NCI-H1436 (cell line): ENCODE results near the gene HPS3.
"Not testable (repeated sequence)": the region's sequence is repeated elsewhere in the genome, so short reads cannot be mapped to it uniquely, and the experiment has no call there.

Source experiments
- DNase-seq: peaks from one replicate; lab custom pipeline; 2025; lab: John Stamatoyannopoulos, UW

Gene HPS3

DNA sequence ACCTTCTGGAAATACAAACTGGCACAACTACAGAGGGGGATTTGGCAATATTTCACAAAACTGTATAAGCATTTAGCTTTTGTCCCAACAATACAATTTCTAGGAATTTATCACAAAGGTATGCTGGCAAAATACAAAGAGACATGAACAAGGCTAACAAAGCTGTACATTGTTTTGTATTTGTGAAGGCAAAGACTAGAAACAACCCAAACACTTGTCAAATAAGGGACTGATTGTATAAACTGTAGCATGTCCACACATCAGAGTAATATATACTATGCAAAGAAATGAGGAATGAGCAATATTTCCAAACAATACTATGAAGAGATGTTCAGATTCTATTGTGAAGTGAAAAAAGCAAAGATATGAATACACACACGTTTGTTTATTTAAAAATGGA lies 65.8 kb downstream of the HPS3 start:
- DNase-seq = no peak

DNA sequence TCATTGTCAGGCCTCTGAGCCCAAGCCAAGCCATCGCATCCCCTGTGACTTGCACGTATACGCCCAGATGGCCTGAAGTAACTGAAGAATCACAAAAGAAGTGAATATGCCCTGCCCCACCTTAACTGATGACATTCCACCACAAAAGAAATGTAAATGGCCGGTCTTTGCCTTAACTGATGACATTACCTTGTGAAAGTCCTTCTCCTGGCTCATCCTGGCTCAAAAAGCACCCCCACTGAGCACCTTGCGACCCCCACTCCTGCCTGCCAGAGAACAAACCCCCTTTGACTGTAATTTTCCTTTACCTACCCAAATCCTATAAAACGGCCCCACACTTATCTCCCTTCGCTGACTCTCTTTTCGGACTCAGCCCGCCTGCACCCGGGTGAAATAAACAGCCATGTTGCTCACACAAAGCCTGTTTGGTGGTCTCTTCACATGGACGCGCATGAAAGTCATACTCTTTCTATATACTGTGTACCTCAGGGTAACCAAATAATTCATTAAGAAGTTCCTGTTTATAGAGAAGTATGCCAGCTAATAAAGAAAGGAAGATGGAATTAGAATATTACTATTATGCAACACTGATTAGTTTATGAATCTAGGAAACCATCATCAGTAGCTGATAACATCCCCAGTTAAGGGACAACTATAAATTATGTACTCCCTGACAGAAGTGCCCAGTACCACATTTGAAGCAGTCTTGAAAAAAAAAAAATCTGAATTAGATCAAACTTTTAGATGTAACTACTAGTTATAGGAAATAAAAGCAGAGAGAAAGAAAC lies 67.6 kb downstream of the HPS3 start:
- DNase-seq = not testable (repeated sequence)

DNA sequence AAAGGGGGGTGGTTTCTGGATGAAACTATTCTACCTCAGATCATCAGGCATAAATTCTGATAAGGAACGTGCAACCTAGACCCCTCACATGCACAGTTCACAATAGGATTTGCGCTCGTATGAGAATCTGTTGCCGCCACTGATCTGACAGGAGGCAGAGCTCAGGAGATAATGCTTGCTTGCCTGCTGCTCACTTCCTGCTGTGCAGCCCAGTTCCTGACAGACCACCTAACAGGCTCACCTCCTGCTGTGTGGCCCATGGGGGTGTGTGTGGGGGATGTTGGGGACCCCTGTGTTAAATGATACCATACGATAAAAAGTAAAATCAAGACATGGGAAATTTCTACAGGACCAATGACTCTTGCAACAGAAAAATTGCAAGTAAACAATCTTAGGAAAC lies 68.2 kb downstream of the HPS3 start:
- DNase-seq = no peak

DNA sequence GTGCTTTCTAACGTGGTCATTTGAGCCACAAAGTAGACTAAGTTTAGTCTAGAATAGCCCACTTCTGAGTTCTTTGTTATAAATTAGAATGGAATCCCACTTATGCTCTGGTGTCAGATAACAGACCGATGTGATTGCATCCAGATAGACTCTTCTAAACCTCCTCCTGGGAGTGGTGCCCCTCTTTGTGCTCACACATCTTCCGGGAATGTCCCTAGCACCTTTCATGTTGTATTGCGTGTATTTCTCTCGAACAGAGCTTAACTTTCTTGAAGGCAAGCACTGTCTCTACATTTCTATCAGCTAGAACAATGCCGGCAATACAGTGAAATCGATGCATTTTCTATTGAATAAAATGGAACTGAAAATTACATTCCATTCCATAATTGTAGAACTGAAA lies 69.2 kb downstream of the HPS3 start:
- no peak for DNase-seq

DNA sequence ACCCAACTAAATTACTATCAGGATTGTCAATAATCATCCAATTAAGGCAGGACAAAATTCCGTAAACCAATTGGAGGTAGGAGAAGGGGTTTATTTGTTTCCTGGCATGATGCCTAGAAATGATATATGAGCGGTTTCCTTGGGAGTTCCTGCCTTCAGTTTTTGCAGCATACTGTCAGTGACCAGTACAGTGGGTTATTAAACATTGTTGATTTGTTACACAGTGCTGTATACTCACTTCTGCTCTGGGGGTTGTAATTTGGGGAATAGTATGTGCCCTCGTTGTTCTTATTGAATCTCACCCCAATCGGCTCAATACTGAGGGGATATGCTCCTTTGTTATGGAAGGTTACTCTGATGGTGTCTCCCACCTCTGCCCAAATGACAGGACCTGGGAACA lies 70.0 kb downstream of the HPS3 start:
- DNase-seq = peak; percentile 58

DNA sequence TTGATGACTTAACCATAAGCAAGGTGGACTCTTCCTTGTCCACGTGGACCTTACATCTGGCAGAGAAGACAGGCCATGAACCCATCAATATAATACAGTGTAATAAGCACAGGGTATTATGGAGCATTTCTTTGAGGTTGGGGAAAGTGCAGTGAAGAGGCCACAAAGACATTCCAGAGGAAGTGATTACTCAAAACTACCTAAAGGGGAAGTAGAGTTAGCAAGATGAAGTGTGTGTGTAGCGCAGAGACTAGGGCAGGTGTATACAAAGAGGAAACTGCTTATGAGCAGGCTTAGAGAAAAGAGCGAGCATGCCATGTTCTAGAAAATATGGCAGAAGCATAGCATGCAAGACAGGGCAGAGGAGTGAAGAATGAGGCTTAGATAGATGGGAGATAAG lies 74.3 kb downstream of the HPS3 start:
- DNase-seq = no peak

DNA sequence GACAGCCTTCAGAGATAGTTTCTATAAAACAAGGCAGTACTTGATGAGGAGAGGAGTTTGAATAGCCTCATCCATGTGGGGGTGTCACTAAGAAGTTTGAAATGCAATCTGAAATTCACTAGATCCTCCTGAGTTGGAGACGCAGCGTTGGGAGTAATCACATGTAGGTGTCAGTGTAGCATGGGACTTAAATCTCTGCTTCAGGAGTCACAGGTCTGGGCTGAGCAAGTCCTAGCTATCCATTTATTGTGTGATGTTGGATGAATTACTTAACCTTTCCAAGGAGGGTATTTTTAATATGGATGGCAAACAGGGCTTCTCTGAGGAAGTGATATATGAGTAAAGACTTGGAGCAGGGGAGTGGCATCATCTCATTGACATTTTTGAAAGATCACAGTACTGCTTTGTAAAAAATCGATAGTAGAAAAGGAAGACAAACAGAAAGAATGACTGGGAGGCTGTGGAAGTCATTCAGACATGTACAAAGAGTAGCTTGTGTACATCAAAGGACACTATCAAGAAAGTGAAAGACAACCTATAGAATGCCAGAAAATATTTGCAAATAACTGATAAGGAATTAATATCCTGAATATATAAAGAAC lies 75.1 kb downstream of the HPS3 start:
- DNase-seq = no peak

DNA sequence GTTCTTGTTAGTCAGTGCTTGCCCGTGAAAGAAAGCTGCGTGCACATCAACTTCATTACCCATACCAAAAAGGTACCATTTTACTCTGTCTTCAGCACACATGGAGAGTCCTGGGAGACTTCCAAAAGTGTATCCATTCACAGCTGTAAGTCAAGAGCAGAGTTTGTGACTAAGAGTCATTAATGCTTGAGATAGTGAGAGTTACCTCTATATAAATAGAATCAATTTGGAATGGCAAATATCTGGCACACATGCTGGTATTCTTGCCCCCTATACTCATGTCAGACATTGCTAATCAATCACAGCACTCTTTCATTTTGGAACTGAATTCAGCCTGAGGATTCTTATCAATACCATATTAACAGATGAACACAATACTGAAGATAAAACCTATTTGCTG lies 78.0 kb downstream of the HPS3 start:
- DNase-seq = no peak

DNA sequence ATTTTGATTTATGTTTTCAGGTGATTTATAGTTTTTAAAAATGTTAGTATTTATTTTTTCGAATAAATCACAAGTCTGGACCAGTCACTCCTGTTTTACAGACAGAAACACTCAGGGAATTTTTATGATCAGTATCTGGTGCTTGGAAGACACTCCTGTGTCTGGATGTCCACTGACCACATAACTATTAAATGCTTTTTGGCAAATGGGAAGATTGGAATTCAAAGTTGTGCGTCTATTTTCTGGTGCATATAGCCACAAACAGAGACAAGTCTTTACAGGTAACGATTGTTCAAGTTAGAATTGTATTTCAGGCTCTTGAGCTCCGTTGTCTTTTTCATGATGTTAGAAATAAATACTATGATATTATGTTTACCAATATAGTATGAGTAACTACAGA lies 80.0 kb downstream of the HPS3 start:
- no peak for DNase-seq

DNA sequence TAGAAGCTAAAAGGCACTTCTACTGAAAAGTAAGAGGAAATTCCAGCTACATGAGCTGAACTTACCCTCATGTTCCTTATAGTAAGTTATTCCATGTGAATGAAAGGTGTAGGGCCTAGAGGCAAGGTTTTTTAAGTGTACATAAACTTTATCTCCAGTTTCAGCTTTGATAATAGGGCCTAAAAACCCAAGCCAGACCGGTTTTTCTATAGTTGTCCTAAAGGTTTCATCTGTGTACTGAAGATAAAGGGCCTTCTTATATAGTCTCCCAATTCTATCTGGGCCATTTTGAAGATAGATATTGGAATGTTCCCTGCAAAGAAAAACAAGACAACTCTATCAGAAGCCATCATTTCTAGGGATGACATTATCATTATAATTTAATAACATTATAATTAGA lies 82.9 kb downstream of the HPS3 start:
- DNase-seq = no peak

DNA sequence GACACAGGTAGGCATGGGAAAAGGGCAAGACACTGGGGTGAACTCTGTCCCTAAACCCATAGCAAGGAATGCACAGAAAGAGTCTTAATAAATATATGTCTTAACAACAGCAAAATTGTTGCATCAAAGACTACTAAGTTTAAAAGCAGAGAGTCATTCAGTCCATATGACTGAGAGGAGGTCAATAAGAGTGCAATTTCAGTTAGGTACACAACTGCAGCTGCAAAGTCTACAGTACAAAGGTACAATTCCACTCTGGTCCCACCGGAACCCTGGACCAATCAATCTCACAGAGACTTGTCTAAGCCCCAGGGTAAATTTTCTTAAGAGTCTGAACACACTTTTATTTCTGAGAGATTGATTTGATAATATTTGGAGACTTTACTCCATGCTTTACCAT lies 85.3 kb downstream of the HPS3 start:
- peak; percentile 20 for DNase-seq

DNA sequence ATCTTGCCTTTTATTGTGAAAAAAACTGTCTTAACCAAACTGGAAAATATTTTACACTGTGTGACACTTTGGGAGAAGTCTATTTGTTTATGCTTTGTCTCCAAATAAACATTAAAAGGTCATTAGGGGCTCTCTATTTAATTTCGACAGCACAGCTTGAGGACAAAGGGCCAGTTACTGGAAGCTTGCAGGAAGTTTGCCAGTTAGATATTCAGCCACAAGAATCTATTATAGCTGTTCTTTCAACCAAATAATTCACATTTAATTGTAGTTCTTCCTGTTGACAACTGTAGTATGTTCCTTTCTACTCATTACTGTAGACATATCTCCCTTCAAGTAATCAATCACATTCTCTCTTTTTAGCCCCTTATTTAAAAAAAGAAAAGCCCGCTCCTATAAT lies 86.1 kb downstream of the HPS3 start:
- DNase-seq = no peak

DNA sequence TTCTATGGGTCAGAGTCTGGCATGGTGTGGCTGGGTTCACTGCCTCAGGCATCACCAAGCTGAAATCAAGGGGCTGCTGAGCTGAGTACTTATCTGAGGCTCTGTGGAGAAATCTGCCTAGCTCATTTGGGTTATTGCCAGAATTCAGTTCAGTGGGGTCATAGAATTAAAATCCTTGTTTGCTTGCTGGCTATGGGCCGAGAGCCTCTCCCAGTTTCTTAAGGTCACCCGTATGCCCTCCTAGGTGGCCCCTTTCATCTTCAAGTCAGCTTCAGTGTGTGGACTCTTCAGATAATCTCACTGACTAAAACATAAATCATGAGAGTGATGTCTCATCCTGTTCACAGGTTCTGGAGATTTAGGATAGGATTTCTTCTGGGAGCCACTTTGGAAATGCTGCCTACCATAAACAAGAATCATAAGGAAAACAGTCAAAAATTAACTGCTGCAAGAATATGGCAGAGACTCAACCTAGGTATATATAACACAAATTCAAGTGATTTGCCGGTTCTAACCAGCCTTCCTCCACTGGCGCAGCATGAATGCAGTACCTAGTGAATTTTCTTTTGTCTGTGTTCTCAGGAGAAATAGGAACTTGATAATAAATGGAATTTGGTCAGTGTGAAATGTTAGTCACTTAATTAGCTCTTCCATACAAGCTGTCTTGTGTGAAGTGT lies 86.9 kb downstream of the HPS3 start:
- peak; percentile 24 for DNase-seq

DNA sequence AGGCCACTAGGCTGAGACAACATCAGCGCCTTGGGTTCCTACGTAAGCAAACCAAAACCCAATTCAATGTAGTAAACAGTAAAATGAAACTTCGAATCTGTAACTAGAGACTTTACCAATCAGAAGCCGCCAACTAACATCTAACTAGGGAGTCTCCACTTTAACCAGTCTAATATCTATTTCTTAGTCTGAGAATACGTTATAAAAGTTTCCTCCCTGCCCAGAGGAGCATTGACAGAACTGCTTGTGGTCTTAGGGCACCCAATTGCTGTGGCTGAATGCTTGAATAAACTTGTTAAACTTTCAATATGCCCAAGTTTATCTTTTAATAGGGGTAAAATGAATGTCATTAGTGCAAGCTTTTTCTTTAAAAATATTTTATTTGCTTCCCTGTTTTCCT lies 87.9 kb downstream of the HPS3 start:
- no peak for DNase-seq

DNA sequence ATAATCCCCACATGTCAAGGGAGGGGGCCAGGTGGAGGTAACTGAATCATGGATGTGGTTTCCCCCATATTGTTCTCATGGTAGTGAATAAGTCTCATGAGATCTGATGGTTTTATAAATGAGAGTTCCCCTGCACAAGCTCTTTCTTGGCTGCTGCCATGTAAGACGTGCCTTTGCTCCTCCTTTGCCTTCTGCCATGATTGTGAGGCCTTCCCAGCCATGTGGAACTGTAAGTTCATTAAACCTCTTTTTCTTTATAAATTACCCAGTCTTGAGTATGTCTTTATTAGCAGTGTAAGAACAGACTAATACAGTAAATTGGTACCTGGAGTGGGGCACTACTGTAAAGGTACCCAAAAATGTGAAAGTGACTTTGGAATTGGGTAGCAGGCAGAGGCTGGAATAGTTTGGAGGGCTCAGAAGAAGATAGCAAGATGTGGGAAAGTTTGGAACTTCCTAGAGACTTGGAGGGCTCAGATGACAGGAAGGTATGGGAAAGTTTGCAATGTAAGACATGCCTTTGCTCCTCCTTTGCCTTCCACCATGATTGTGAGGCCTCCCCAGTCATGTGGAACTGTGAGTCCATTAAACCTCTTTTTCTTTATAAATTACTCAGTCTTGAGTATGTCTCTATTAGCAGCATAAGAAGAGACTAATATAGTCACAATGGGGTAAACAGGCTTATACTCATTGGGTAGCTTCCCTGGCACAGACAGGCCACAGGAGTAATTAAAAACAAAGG lies 90.1 kb downstream of the HPS3 start:
- not testable (repeated sequence) for DNase-seq

DNA sequence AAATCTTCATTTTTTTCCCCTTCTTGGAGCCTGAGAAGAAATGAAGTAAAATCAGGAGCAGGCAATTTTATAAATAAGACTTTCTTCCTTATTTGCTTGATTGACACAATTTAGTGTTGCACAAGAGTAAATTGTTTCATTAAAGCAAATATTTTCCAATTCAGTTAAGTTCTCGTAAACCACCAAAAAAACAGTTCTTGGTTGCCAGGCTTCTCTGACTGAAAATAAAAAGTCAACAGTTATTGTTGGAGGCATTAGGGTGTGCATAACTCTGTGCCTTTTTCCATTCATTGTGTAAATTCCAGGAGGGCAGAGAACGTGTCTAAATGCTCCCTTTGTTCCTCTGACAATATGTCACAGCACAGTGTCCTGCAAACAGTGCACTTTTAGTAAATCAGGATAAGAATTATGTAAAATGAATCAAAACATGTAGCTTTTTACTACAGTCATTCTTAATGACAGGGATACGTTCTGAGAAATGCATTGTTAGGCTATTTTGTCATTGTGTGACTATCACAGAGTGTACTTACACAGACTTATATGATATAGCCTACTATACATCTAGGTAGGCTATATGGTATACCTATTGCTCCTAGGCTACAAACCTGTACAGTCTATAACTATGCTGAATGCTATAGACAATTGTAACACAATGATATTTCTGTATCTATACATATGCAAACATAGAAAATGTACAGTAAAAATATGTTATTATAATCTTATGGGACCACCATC lies 92.5 kb downstream of the HPS3 start, which contains the start of gene CP:
CP (minus strand) TSS at position 47 of the 735 bp plus-strand sequence; CDS start at position 10, 37 bp downstream.
- DNase-seq = no peak
